SK-N-SH treated with all-trans-retinoic acid at 6 μM for 48 hours (cell line): ENCODE results near the gene RET.

ENCODE experiments used
- ATAC-seq: fragments of 200-7000 bp; cut with Tn5 transposase; 3 replicates; pipeline ENCODE4 v1.9.1; 2020; ENCODE audit warnings: mild to moderate bottlenecking, moderate library complexity
- ARNTL ChIP-seq: fragments of 450-650 bp; formaldehyde crosslinking; IDR thresholded peaks from 2 replicates; pipeline ENCODE4 v1.5.0; 2020; ENCODE audit warnings: low read depth, mild to moderate bottlenecking, moderate library complexity, borderline replicate concordance
- GLIS3 ChIP-seq: fragments of 250-450 bp; sonication (Bioruptor Pico); IDR thresholded peaks from 2 replicates; pipeline ENCODE4 v1.5.0; 2020; ENCODE audit warnings: mild to moderate bottlenecking, moderate library complexity
- ISL1 ChIP-seq: fragments of 250-450 bp; sonication (Bioruptor Pico); IDR thresholded peaks from 2 replicates; pipeline ENCODE4 v2.1.2; 2022; ENCODE audit warnings: mild to moderate bottlenecking, moderate library complexity
- OSR1 ChIP-seq: fragments of 250-450 bp; sonication (Bioruptor Pico); IDR thresholded peaks from 2 replicates; pipeline ENCODE4 v1.8.0; 2022; ENCODE audit warnings: moderate library complexity, mild to moderate bottlenecking, inconsistent platforms
- PPARA ChIP-seq: fragments of 250-450 bp; sonication (Bioruptor Pico); IDR thresholded peaks from 2 replicates; pipeline ENCODE4 v1.5.0; 2020; ENCODE audit warnings: mild to moderate bottlenecking, borderline replicate concordance
- RARB ChIP-seq: fragments of 250-450 bp; sonication (Bioruptor Pico); IDR thresholded peaks from 2 replicates; pipeline ENCODE4 v1.8.0; 2021; ENCODE audit warnings: mild to moderate bottlenecking, moderate library complexity
- SNAI2 ChIP-seq: fragments of 250-450 bp; sonication (Bioruptor Pico); IDR thresholded peaks from 2 replicates; pipeline ENCODE4 v1.5.0; 2020; ENCODE audit warnings: mild to moderate bottlenecking, moderate library complexity
- TCF4 ChIP-seq: fragments of 250-450 bp; sonication (Bioruptor Pico); IDR thresholded peaks from 2 replicates; pipeline ENCODE4 v1.8.0; 2021; ENCODE audit warnings: mild to moderate bottlenecking, moderate library complexity, borderline replicate concordance
- TOX ChIP-seq: fragments of 250-450 bp; sonication (Bioruptor Pico); IDR thresholded peaks from 2 replicates; pipeline ENCODE4 v1.8.0; 2021; ENCODE audit warnings: mild to moderate bottlenecking, moderate library complexity, borderline replicate concordance
- ZC3H10 ChIP-seq: fragments of 250-450 bp; sonication (Bioruptor Pico); IDR thresholded peaks from 2 replicates; pipeline ENCODE4 v1.5.1; 2021; ENCODE audit warnings: mild to moderate bottlenecking, moderate library complexity
- ZFP3 ChIP-seq: fragments of 250-450 bp; sonication (Bioruptor Pico); IDR thresholded peaks from 2 replicates; pipeline ENCODE4 v1.5.0; 2020; ENCODE audit warnings: mild to moderate bottlenecking, moderate library complexity
- ZFP30 ChIP-seq: fragments of 450-650 bp; formaldehyde crosslinking; IDR thresholded peaks from 2 replicates; pipeline ENCODE4 v1.5.0; 2022; ENCODE audit warnings: mild to moderate bottlenecking, moderate library complexity
- ZNF565 ChIP-seq: fragments of 450-650 bp; formaldehyde crosslinking; conservative IDR thresholded peaks from 2 replicates; pipeline ENCODE4 v1.5.0; 2020; ENCODE audit warnings: low read depth, mild to moderate bottlenecking, moderate library complexity
- ZNF70 ChIP-seq: fragments of 450-650 bp; formaldehyde crosslinking; IDR thresholded peaks from 2 replicates; pipeline ENCODE4 v1.5.0; 2020; ENCODE audit warnings: mild to moderate bottlenecking, moderate library complexity
- ZNF8 ChIP-seq: fragments of 450-650 bp; formaldehyde crosslinking; IDR thresholded peaks from 2 replicates; pipeline ENCODE4 v1.5.0; 2020; ENCODE audit warnings: mild to moderate bottlenecking, moderate library complexity
- TF ChIP-seq, protein P1 (sequence below): fragments of 250-450 bp; sonication (Bioruptor Pico); IDR thresholded peaks from 2 replicates; pipeline ENCODE4 v1.5.0; 2020; ENCODE audit warnings: mild to moderate bottlenecking, moderate library complexity
- TF ChIP-seq, protein P2 (sequence below): fragments of 250-450 bp; sonication (Bioruptor Pico); IDR thresholded peaks from 2 replicates; pipeline ENCODE4 v1.8.0; 2021; ENCODE audit warnings: low read depth, mild to moderate bottlenecking, moderate library complexity, borderline replicate concordance
- TF ChIP-seq, protein P3 (sequence below): fragments of 250-450 bp; sonication (Bioruptor Pico); IDR thresholded peaks from 2 replicates; pipeline ENCODE4 v1.5.1; 2020; ENCODE audit warnings: low read depth, mild to moderate bottlenecking, moderate library complexity
- TF ChIP-seq, protein P4 (sequence below): fragments of 250-450 bp; sonication (Bioruptor Pico); IDR thresholded peaks from 2 replicates; pipeline ENCODE4 v1.5.1; 2021; ENCODE audit warnings: mild to moderate bottlenecking, moderate library complexity

The RET gene

DNA sequence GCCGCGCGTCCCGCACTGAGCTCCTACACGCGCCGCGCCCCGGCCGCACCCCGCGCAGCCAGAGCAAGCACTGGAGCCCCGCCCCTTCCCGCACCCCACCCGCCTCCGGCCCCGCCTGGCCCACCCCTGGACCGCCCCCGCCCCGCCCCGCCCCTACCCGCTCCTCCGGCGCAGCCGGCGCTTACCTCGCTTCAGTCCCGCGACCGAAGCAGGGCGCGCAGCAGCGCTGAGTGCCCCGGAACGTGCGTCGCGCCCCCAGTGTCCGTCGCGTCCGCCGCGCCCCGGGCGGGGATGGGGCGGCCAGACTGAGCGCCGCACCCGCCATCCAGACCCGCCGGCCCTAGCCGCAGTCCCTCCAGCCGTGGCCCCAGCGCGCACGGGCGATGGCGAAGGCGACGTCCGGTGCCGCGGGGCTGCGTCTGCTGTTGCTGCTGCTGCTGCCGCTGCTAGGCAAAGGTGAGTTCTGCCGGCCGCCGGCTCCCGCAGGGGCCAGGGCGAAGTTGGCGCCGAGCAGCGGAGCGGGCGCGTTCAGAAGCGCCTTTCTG, at the start of gene RET:
TSS of gene RET (plus strand) at position 194 of the 545 bp plus-strand sequence. CDS start at position 384, 190 bp downstream.
- ATAC-seq = peak; percentile 34
- TF ChIP-seq ISL1 = no peak
- TF ChIP-seq ARNTL (CRISPR knock-in tag) = no peak
- no peak for TF ChIP-seq ZNF565 (CRISPR knock-in tag)
- TF ChIP-seq PPARA (CRISPR knock-in tag) = no peak
- TF ChIP-seq ZFP30 (CRISPR knock-in tag) = no peak
- no peak for TF ChIP-seq TOX (CRISPR knock-in tag)
- TF ChIP-seq, protein P1, sequence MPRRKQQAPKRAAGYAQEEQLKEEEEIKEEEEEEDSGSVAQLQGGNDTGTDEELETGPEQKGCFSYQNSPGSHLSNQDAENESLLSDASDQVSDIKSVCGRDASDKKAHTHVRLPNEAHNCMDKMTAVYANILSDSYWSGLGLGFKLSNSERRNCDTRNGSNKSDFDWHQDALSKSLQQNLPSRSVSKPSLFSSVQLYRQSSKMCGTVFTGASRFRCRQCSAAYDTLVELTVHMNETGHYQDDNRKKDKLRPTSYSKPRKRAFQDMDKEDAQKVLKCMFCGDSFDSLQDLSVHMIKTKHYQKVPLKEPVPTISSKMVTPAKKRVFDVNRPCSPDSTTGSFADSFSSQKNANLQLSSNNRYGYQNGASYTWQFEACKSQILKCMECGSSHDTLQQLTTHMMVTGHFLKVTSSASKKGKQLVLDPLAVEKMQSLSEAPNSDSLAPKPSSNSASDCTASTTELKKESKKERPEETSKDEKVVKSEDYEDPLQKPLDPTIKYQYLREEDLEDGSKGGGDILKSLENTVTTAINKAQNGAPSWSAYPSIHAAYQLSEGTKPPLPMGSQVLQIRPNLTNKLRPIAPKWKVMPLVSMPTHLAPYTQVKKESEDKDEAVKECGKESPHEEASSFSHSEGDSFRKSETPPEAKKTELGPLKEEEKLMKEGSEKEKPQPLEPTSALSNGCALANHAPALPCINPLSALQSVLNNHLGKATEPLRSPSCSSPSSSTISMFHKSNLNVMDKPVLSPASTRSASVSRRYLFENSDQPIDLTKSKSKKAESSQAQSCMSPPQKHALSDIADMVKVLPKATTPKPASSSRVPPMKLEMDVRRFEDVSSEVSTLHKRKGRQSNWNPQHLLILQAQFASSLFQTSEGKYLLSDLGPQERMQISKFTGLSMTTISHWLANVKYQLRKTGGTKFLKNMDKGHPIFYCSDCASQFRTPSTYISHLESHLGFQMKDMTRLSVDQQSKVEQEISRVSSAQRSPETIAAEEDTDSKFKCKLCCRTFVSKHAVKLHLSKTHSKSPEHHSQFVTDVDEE (CRISPR knock-in tag) = no peak
- TF ChIP-seq TCF4 = no peak
- no peak for TF ChIP-seq ZC3H10 (CRISPR knock-in tag)
- no peak for TF ChIP-seq GLIS3
- no peak for TF ChIP-seq SNAI2 (CRISPR knock-in tag)

DNA sequence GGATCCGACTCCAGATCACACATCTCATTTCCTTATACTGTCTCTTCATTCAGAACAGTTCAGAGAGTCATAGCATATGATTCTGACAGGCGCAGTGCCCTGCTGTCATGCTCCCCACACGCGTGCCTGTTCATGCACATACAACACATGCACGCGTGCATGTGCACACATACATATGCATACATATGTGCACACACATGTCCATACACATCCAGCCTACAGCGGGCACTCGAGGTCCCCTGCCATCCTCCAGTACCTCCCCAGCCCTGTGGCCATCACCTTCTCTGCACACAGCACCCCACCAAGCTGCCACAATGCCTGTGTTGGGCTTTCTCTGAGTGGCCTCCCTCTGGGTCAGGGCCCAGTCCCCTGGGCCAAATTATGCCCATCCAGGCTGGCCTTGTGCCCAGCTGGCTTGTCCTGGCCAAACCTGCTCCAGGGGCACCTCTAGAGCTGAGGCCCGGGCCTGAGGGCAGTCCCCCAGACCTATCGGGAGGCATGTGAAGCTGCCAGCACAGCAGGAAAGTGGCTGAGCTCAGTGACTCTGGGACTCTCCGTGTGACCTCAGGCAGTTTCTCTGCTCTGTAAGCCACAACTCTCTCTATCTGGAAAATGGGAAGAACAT, 49.4 kb upstream of the RET start:
- no peak for TF ChIP-seq ZFP3
- no peak for TF ChIP-seq OSR1
- TF ChIP-seq, protein P2, sequence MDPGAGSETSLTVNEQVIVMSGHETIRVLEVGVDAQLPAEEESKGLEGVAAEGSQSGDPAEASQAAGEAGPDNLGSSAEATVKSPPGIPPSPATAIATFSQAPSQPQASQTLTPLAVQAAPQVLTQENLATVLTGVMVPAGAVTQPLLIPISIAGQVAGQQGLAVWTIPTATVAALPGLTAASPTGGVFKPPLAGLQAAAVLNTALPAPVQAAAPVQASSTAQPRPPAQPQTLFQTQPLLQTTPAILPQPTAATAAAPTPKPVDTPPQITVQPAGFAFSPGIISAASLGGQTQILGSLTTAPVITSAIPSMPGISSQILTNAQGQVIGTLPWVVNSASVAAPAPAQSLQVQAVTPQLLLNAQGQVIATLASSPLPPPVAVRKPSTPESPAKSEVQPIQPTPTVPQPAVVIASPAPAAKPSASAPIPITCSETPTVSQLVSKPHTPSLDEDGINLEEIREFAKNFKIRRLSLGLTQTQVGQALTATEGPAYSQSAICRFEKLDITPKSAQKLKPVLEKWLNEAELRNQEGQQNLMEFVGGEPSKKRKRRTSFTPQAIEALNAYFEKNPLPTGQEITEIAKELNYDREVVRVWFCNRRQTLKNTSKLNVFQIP (CRISPR knock-in tag) = no peak
- TF ChIP-seq RARB (CRISPR knock-in tag) = no peak
- TF ChIP-seq, protein P3, sequence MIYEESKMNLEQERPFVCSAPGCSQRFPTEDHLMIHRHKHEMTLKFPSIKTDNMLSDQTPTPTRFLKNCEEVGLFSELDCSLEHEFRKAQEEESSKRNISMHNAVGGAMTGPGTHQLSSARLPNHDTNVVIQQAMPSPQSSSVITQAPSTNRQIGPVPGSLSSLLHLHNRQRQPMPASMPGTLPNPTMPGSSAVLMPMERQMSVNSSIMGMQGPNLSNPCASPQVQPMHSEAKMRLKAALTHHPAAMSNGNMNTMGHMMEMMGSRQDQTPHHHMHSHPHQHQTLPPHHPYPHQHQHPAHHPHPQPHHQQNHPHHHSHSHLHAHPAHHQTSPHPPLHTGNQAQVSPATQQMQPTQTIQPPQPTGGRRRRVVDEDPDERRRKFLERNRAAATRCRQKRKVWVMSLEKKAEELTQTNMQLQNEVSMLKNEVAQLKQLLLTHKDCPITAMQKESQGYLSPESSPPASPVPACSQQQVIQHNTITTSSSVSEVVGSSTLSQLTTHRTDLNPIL (CRISPR knock-in tag) = no peak
- no peak for TF ChIP-seq GLIS3
- TF ChIP-seq ISL1 = no peak
- TF ChIP-seq ZC3H10 (CRISPR knock-in tag) = no peak
- TF ChIP-seq ZNF70 (CRISPR knock-in tag) = no peak
- TF ChIP-seq ARNTL (CRISPR knock-in tag) = no peak
- TF ChIP-seq ZNF8 (CRISPR knock-in tag) = no peak
- TF ChIP-seq TOX (CRISPR knock-in tag) = no peak
- TF ChIP-seq, protein P1 (CRISPR knock-in tag) = no peak
- TF ChIP-seq PPARA (CRISPR knock-in tag) = no peak
- TF ChIP-seq, protein P4, sequence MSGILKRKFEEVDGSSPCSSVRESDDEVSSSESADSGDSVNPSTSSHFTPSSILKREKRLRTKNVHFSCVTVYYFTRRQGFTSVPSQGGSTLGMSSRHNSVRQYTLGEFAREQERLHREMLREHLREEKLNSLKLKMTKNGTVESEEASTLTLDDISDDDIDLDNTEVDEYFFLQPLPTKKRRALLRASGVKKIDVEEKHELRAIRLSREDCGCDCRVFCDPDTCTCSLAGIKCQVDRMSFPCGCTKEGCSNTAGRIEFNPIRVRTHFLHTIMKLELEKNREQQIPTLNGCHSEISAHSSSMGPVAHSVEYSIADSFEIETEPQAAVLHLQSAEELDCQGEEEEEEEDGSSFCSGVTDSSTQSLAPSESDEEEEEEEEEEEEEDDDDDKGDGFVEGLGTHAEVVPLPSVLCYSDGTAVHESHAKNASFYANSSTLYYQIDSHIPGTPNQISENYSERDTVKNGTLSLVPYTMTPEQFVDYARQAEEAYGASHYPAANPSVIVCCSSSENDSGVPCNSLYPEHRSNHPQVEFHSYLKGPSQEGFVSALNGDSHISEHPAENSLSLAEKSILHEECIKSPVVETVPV (CRISPR knock-in tag) = no peak
- no peak for TF ChIP-seq ZFP30 (CRISPR knock-in tag)
- TF ChIP-seq TCF4 = no peak
- no peak for TF ChIP-seq ZNF565 (CRISPR knock-in tag)
- TF ChIP-seq SNAI2 (CRISPR knock-in tag) = no peak
- ATAC-seq = no peak
